Measurements from ENCODE around the gene PCDH8. TPM values are rescaled to one million over a fixed set of nuclear protein-coding genes. Genes with fewer than 3 reads are reported as not detected.
A peak's percentile ranks its signal among the peaks of the same experiment; 100 is the strongest.

Gene PCDH8
- total and polyA plus RNA-seq, 12 donors = not detected

GRCh38 chr13:52847322-52847681, 1.1 kb downstream of the PCDH8 start:
- H3K4me1 ChIP-seq = peaks cover 3 to 48% (median 27%) of the 10 kb centered on the region in 9 donors
- 4% methylated on average over 51 of the region's 51 CpGs for WGBS, 2 donors
- no peaks in the 10 kb centered on the region for H3K36me3 ChIP-seq
- peak overlapping the region in 1 of 10 donors; percentile 42 for H3K4me3 ChIP-seq
- TF ChIP-seq CTCF (IDR thresholded peaks at IDR 0.05) = no peak
- no peak for DNase-seq
- ATAC-seq = no peak
- H3K27ac ChIP-seq = no peak overlapping the region
- H3K27me3 ChIP-seq = peaks cover 35 to 100% (median 82%) of the 10 kb centered on the region in 7 donors
- H3K9me3 ChIP-seq = no peaks in the 10 kb centered on the region
- intact Hi-C loops (cut with DNase I) = no loop called here

- peaks cover 3 to 44% (median 23%) of the 10 kb centered on the region in 9 donors for H3K4me1 ChIP-seq
- peak overlapping the region in 6 of 10 donors; percentile 5 to 42 (median 14) for H3K4me3 ChIP-seq
- no peaks in the 10 kb centered on the region for H3K36me3 ChIP-seq
- peak in 8 of 9 donors; percentile 34 to 63 (median 52) for TF ChIP-seq CTCF (IDR thresholded peaks at IDR 0.05)
- DNase-seq (peak; percentile 34 to 62), ATAC-seq (peak in 7 of 8 donors; percentile 39 to 84 (median 59))
- H3K27me3 ChIP-seq = peaks cover 35 to 97% (median 86%) of the 10 kb centered on the region in 7 donors
- WGBS, 2 donors = 2 to 6% methylated on average over 100 of the region's 100 CpGs
- intact Hi-C loops (cut with DNase I) = no loop called here
- H3K27ac ChIP-seq = no peak overlapping the region
- no peaks in the 10 kb centered on the region for H3K9me3 ChIP-seq
These were observed 1.7 kb downstream of the PCDH8 start for GRCh38 chr13:52846567-52847321.

DNA sequence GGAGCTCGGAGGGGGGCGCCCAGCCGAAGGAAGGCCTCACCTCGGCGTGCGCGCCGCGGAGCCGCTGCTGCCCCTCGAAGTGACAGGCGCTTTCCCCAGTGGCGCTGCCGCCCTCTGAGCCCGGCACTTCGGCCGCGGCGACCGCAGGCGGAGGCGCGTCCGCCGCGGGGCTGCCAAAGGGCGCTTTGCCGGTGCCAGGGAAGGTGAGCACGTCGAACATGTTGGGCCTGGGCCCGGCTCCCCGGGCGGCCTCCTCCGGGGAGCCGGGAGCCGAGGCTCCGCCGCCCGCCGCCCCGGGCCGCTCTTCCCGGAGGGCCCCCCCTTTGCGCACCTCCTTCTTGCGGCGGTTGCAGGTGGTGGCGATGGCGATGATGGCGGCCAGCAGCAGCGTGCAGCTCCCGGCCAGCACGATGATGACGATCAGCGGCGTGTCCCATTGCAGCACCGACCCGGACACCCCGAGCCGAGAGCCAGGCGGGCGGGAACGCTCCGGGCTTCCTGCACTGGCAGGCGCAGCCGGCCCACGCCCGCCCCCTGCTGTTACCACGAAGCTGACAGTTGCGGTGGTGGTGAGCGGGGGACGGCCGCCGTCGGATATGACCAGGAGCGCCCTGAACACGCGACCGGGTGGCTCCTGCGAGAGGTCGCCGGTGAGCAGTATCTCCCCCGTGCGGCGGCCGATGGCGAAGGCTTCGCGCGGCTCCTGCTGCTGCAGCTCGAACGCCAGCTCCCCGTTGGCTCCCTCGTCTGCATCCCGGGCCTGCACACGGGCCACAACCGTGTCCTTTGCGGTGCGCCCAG, 2.5 kb downstream of the PCDH8 start:
- Histone ChIP-seq H3K4me1 (peaks cover 3 to 36% (median 20%) of the 10 kb centered on the region in 9 donors), H3K9me3 (no peaks in the 10 kb centered on the region), H3K4me3 (peak overlapping the region in 6 of 10 donors; percentile 10 to 42 (median 14)), H3K36me3 (no peaks in the 10 kb centered on the region), H3K27ac (no peak overlapping the region), H3K27me3 (peaks cover 35 to 96% (median 92%) of the 10 kb centered on the region in 7 donors)
- WGBS, 2 donors = 2 to 3% methylated on average over 91 to 98 of the region's 98 CpGs
- TF ChIP-seq CTCF (IDR thresholded peaks at IDR 0.05) = peak in 7 of 9 donors; percentile 15 to 39 (median 32)
- intact Hi-C loops (cut with DNase I) = no loop called here
- DNase-seq (peak in 1 of 2 donors; percentile 21), ATAC-seq (peak in 2 of 8 donors; percentile 3 to 11)

DNA sequence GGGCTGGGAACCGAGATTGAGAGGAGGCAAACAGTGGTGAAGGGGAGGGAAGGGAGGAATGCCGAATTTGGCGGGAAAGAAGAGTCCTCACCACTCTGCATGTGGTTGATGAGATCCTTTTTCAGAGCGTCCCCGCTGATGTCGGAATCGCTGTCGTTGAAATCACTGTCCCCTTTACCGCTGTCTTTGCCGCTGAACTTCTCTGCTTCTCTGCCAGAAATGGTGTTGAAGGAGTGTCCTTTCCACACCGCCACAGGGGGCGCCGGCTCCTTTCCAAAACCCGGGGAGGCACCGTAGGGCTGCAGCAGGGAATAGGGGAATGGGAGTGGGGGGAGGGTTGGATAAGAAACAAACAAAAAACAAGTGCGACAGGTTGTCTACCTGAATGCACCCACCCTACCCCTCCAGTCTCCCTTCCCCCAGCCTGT, 3.1 kb downstream of the PCDH8 start:
- ATAC-seq (no peak), DNase-seq (no peak)
- no peak for TF ChIP-seq CTCF (IDR thresholded peaks at IDR 0.05)
- H3K4me1 ChIP-seq = peaks cover 3 to 30% (median 17%) of the 10 kb centered on the region in 9 donors
- intact Hi-C loops (cut with DNase I) = no loop called here
- peak overlapping the region in 1 of 10 donors; percentile 42 for H3K4me3 ChIP-seq
- no peaks in the 10 kb centered on the region for H3K36me3 ChIP-seq
- 5 to 7% methylated on average over 16 of the region's 16 CpGs for WGBS, 2 donors
- H3K9me3 ChIP-seq = no peaks in the 10 kb centered on the region
- H3K27ac ChIP-seq = no peak overlapping the region
- peaks cover 35 to 98% (median 91%) of the 10 kb centered on the region in 7 donors for H3K27me3 ChIP-seq

Data from heart right ventricle (tissue), 16 donors.